Astrocyte (in vitro differentiated cells and primary cell): ENCODE measurements around the gene TENM3.

ENCODE experiments used
- EZH2 ChIP-seq: IDR thresholded peaks from 2 replicates; pipeline ENCODE4 v1.6.1; 2012; ENCODE audit warnings: mild to moderate bottlenecking, low read length, inconsistent platforms; ENCODE audit not compliant: insufficient read depth
- TF ChIP-seq, protein P1 (sequence below): IDR thresholded peaks from 2 replicates; pipeline ENCODE4 v1.5.1; 2011; ENCODE audit warnings: low read depth, mild to moderate bottlenecking, inconsistent platforms, low read length, moderate library complexity; ENCODE audit not compliant: insufficient read depth

DNA sequence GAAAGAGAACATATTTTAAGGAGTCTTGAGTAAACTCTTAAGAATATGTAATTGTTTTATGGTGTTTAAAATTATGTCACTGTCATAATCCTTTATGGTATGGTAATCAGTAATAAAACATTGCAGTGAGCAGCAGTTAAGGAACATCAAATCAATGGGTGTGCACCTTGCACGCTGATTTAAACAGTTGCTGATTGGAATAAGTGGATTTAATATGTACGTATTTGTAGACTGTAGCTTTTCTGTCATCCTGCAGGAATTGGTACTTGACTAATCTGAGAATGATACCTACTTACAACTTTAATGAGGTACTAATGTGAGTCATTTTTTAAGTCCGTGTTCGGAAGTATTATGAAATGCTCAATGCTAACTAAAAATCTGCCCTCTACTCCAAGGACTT lies 461.7 kb downstream of the TENM3 start:
- TF ChIP-seq, protein P1, sequence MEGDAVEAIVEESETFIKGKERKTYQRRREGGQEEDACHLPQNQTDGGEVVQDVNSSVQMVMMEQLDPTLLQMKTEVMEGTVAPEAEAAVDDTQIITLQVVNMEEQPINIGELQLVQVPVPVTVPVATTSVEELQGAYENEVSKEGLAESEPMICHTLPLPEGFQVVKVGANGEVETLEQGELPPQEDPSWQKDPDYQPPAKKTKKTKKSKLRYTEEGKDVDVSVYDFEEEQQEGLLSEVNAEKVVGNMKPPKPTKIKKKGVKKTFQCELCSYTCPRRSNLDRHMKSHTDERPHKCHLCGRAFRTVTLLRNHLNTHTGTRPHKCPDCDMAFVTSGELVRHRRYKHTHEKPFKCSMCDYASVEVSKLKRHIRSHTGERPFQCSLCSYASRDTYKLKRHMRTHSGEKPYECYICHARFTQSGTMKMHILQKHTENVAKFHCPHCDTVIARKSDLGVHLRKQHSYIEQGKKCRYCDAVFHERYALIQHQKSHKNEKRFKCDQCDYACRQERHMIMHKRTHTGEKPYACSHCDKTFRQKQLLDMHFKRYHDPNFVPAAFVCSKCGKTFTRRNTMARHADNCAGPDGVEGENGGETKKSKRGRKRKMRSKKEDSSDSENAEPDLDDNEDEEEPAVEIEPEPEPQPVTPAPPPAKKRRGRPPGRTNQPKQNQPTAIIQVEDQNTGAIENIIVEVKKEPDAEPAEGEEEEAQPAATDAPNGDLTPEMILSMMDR: no peak
- TF ChIP-seq EZH2: no peak
